Right atrium auricular region (tissue), 2 donors: ENCODE data around the gene LUZP2. TPM values are rescaled to one million over a fixed set of nuclear protein-coding genes. Genes with fewer than 3 reads are reported as not detected.
"Not testable (repeated sequence)": the region's sequence is repeated elsewhere in the genome, so short reads cannot be mapped to it uniquely, and the experiment has no call there.

Experiments used
- DNase-seq: peaks from one replicate; pipeline ENCODE4 v3.0.0-alpha.2; 2019; ENCODE audit warnings: low spot score
- H3K27ac ChIP-seq, 2 donors: fragments of 200-600 bp; sonication (generic); 1 replicate in 1 of 2; 2 replicates in 1 of 2; pipeline ENCODE4 v1.5.1; 2016 to 2019
- H3K27me3 ChIP-seq, 2 donors: fragments of 200-600 bp; sonication (generic); one replicate each; pipeline versions ENCODE4 v1.5.1 to v1.6.0; 2017 to 2019
- H3K36me3 ChIP-seq: fragments of 200-600 bp; sonication (generic); one replicate; pipeline ENCODE4 v1.5.1; 2016
- H3K4me1 ChIP-seq, 2 donors: fragments of 200-600 bp; sonication (generic); one replicate each; pipeline versions ENCODE4 v1.5.1 to v1.6.0; 2017 to 2019
- H3K4me3 ChIP-seq, 2 donors: fragments of 200-600 bp; sonication (generic); 1 replicate in 1 of 2; 2 replicates in 1 of 2; pipeline ENCODE4 v1.5.1; 2017 to 2019; ENCODE audit warnings: mild to moderate bottlenecking in 1 of 2, moderate library complexity in 1 of 2
- H3K9me3 ChIP-seq, 2 donors: fragments of 200-600 bp; sonication (generic); one replicate each; pipeline ENCODE4 v1.5.1; 2019
- total RNA-seq, 2 donors: library from RNA; depleted of rRNA; stranded (reverse); fragments of >200 nt; gene quantifications; one replicate each; pipeline ENCODE4 v1.1.0, GENCODE V29; 2016
- TF ChIP-seq, protein P1 (sequence below), 2 donors: fragments of 200-600 bp; sonication (generic); IDR thresholded peaks; one replicate each; pipeline ENCODE4 v1.5.1; 2019; ENCODE audit warnings: antibody characterized with exemption in 2 of 2

LUZP2 gene
- total RNA-seq, 2 donors from 2014 or later: 0.19 TPM; not detected in 1

GRCh38 chr11:24963852-24964251, 467.0 kb downstream of the LUZP2 start:
- Histone ChIP-seq H3K27me3 (no peaks in the 10 kb centered on the region), H3K9me3 (no peaks in the 10 kb centered on the region), H3K36me3 (no peaks in the 10 kb centered on the region), H3K27ac (no peak overlapping the region), H3K4me3 (no peak overlapping the region), H3K4me1 (no peaks in the 10 kb centered on the region)
- DNase-seq: no peak
- TF ChIP-seq, protein P1, sequence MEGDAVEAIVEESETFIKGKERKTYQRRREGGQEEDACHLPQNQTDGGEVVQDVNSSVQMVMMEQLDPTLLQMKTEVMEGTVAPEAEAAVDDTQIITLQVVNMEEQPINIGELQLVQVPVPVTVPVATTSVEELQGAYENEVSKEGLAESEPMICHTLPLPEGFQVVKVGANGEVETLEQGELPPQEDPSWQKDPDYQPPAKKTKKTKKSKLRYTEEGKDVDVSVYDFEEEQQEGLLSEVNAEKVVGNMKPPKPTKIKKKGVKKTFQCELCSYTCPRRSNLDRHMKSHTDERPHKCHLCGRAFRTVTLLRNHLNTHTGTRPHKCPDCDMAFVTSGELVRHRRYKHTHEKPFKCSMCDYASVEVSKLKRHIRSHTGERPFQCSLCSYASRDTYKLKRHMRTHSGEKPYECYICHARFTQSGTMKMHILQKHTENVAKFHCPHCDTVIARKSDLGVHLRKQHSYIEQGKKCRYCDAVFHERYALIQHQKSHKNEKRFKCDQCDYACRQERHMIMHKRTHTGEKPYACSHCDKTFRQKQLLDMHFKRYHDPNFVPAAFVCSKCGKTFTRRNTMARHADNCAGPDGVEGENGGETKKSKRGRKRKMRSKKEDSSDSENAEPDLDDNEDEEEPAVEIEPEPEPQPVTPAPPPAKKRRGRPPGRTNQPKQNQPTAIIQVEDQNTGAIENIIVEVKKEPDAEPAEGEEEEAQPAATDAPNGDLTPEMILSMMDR (IDR thresholded peaks at IDR 0.05): no peak

DNA sequence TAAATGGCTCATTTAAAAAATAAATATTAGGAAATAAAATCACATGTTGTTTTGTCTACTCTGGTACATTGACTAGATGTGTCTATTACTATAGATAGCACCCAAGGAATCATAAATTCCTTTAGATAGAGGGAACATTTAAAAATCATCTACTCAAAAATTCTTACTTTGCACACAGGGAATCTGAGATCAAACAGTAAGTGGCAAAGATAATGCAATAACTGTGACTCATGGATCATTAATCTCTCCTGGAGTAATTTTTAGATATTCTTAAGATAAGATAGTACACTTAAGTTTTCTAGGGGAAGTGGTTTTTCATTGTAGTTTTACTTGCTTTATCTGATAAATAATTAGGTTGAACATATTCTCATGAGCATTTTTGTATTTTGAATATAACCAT, 468.9 kb downstream of the LUZP2 start:
- TF ChIP-seq, protein P1 (IDR thresholded peaks at IDR 0.05): no peak
- DNase-seq: no peak
- no peaks in the 10 kb centered on the region for H3K36me3 ChIP-seq
- no peak overlapping the region for H3K27ac ChIP-seq
- no peak overlapping the region for H3K4me3 ChIP-seq
- H3K4me1 ChIP-seq: no peaks in the 10 kb centered on the region
- no peaks in the 10 kb centered on the region for H3K27me3 ChIP-seq
- no peaks in the 10 kb centered on the region for H3K9me3 ChIP-seq

GRCh38 chr11:24993903-24994302, 497.1 kb downstream of the LUZP2 start:
- H3K36me3 ChIP-seq, H3K4me3 ChIP-seq, H3K4me1 ChIP-seq, H3K27ac ChIP-seq, H3K27me3 ChIP-seq, H3K9me3 ChIP-seq, DNase-seq: not testable (repeated sequence)

DNA sequence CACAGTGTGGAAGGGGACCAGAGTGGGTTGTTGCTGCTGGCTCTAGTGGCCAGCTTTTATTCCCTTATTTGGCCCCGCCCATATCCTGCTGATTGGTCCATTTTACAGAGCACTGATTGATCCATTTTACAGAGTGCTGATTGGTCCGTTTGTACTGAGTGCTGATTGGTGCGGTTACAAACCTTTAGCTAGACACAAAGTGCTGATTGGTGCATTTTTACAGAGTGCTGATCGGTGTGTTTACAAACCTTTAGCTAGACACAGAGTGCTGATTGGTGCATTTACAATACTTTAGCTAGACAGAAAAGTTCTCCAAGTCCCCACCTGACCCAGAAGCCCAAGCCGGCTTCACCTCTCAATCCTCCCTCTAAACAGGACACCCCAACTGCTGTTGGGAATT, 503.1 kb downstream of the LUZP2 start:
- H3K27ac ChIP-seq, H3K27me3 ChIP-seq, H3K36me3 ChIP-seq, H3K4me3 ChIP-seq, H3K4me1 ChIP-seq, H3K9me3 ChIP-seq, DNase-seq: not testable (repeated sequence)

GRCh38 chr11:25037431-25037830, 540.6 kb downstream of the LUZP2 start:
- Histone ChIP-seq H3K36me3 (no peaks in the 10 kb centered on the region), H3K9me3 (no peaks in the 10 kb centered on the region), H3K27me3 (no peaks in the 10 kb centered on the region), H3K27ac (no peak overlapping the region), H3K4me1 (no peaks in the 10 kb centered on the region), H3K4me3 (no peak overlapping the region)
- TF ChIP-seq, protein P1 (IDR thresholded peaks at IDR 0.05): no peak
- no peak for DNase-seq

- Histone ChIP-seq H3K9me3 (no peaks in the 10 kb centered on the region), H3K4me3 (no peak overlapping the region), H3K27me3 (no peaks in the 10 kb centered on the region), H3K4me1 (no peaks in the 10 kb centered on the region), H3K36me3 (no peaks in the 10 kb centered on the region), H3K27ac (no peak overlapping the region)
- TF ChIP-seq, protein P1 (IDR thresholded peaks at IDR 0.05): no peak
- DNase-seq: no peak
Measured at GRCh38 chr11:25038131-25038530, 541.3 kb downstream of the LUZP2 start.

- H3K27ac ChIP-seq: no peak overlapping the region
- H3K9me3 ChIP-seq: no peaks in the 10 kb centered on the region
- TF ChIP-seq, protein P1 (IDR thresholded peaks at IDR 0.05): no peak
- H3K4me3 ChIP-seq: no peak overlapping the region
- H3K27me3 ChIP-seq: no peaks in the 10 kb centered on the region
- no peaks in the 10 kb centered on the region for H3K4me1 ChIP-seq
- DNase-seq: no peak
- no peaks in the 10 kb centered on the region for H3K36me3 ChIP-seq
Measured at GRCh38 chr11:25039165-25039564, 542.3 kb downstream of the LUZP2 start.
